Type B pancreatic cell (in vitro differentiated cells): ENCODE results near the gene DCTN5. TPM values are rescaled to one million over a fixed set of nuclear protein-coding genes. Genes with fewer than 3 reads are reported as not detected.
"Not testable (repeated sequence)": the region's sequence is repeated elsewhere in the genome, so short reads cannot be mapped to it uniquely, and the experiment has no call there.

Experiments
- DNase-seq: peaks from one replicate; pipeline ENCODE4 v3.0.0; 2021; ENCODE audit warnings: mixed read lengths; ENCODE audit not compliant: unreplicated experiment; ENCODE audit errors: extremely low spot score
- H3K27ac Mint-ChIP-seq: 2 replicates; pipeline ENCODE4 v1.8.0; 2021; ENCODE audit warnings: mild to moderate bottlenecking, mixed read lengths
- H3K27me3 Mint-ChIP-seq: 2 replicates; pipeline ENCODE4 v1.8.0; 2021; ENCODE audit warnings: mixed read lengths
- H3K36me3 Mint-ChIP-seq: 2 replicates; pipeline ENCODE4 v1.8.0; 2021; ENCODE audit warnings: mixed read lengths
- H3K4me1 Mint-ChIP-seq: one replicate; pipeline ENCODE4 v1.8.0; 2021; ENCODE audit warnings: mixed read lengths; ENCODE audit not compliant: unreplicated experiment
- H3K4me3 Mint-ChIP-seq: 2 replicates; pipeline ENCODE4 v1.8.0; 2021; ENCODE audit warnings: mild to moderate bottlenecking, mixed read lengths
- H3K9me3 Mint-ChIP-seq: 2 replicates; pipeline ENCODE4 v1.8.0; 2021; ENCODE audit warnings: mixed read lengths
- CTCF ChIP-seq: fragments of 200-600 bp; sonication (generic); conservative IDR thresholded peaks from 2 replicates; pipeline ENCODE4 v1.5.0; 2021; ENCODE audit warnings: antibody characterized with exemption, mild to moderate bottlenecking
- total RNA-seq: library from RNA; stranded (reverse); gene quantifications from 2 replicates; pipeline ENCODE4 v1.2.1, GENCODE V29; 2021; ENCODE audit warnings: low replicate concordance

Gene DCTN5
- total RNA-seq, 1 donor from 2014 or later, result 78.3 TPM

- H3K4me3 Mint-ChIP-seq, result peak overlapping the region; percentile 42
- no peaks in the 10 kb centered on the region for H3K4me1 Mint-ChIP-seq
- no peaks in the 10 kb centered on the region for H3K27me3 Mint-ChIP-seq
- TF ChIP-seq CTCF, result no peak
- no peak for DNase-seq
- no peaks in the 10 kb centered on the region for H3K36me3 Mint-ChIP-seq
- H3K27ac Mint-ChIP-seq, result peak overlapping the region; percentile 50
- H3K9me3 Mint-ChIP-seq, result no peaks in the 10 kb centered on the region
These were observed 44.1 kb upstream of the DCTN5 start for GRCh38 chr16:23597003-23597756.

GRCh38 chr16:23607726-23608125 lies 33.5 kb upstream of the DCTN5 start:
- TF ChIP-seq CTCF, result no peak
- H3K9me3 Mint-ChIP-seq, result no peaks in the 10 kb centered on the region
- H3K4me1 Mint-ChIP-seq, result no peaks in the 10 kb centered on the region
- no peak for DNase-seq
- no peak overlapping the region for H3K4me3 Mint-ChIP-seq
- H3K27me3 Mint-ChIP-seq, result no peaks in the 10 kb centered on the region
- no peak overlapping the region for H3K27ac Mint-ChIP-seq
- H3K36me3 Mint-ChIP-seq, result no peaks in the 10 kb centered on the region

GRCh38 chr16:23608194-23608593 lies 33.1 kb upstream of the DCTN5 start:
- TF ChIP-seq CTCF, result no peak
- no peak overlapping the region for H3K27ac Mint-ChIP-seq
- no peaks in the 10 kb centered on the region for H3K9me3 Mint-ChIP-seq
- H3K4me3 Mint-ChIP-seq, result no peak overlapping the region
- H3K4me1 Mint-ChIP-seq, result no peaks in the 10 kb centered on the region
- no peak for DNase-seq
- no peaks in the 10 kb centered on the region for H3K27me3 Mint-ChIP-seq
- H3K36me3 Mint-ChIP-seq, result no peaks in the 10 kb centered on the region

- H3K27me3 Mint-ChIP-seq, result no peaks in the 10 kb centered on the region
- H3K27ac Mint-ChIP-seq, result no peak overlapping the region
- no peak overlapping the region for H3K4me3 Mint-ChIP-seq
- no peaks in the 10 kb centered on the region for H3K9me3 Mint-ChIP-seq
- peaks cover 3% of the 10 kb centered on the region for H3K36me3 Mint-ChIP-seq
- TF ChIP-seq CTCF, result no peak
- no peaks in the 10 kb centered on the region for H3K4me1 Mint-ChIP-seq
- DNase-seq, result no peak
These were observed 31.3 kb upstream of the DCTN5 start for GRCh38 chr16:23609929-23610328.

GRCh38 chr16:23610905-23611304 lies 30.4 kb upstream of the DCTN5 start:
- H3K36me3 Mint-ChIP-seq, DNase-seq, H3K27ac Mint-ChIP-seq, H3K4me1 Mint-ChIP-seq, H3K27me3 Mint-ChIP-seq, H3K9me3 Mint-ChIP-seq, H3K4me3 Mint-ChIP-seq: not testable (repeated sequence)

- Mint-ChIP-seq H3K27ac (no peak overlapping the region), H3K9me3 (no peaks in the 10 kb centered on the region), H3K4me3 (no peak overlapping the region), H3K27me3 (no peaks in the 10 kb centered on the region), H3K4me1 (no peaks in the 10 kb centered on the region), H3K36me3 (peaks cover 9% of the 10 kb centered on the region)
- no peak for TF ChIP-seq CTCF
- no peak for DNase-seq
These were observed 29.3 kb upstream of the DCTN5 start for GRCh38 chr16:23611936-23612335.
